Spleen (tissue), 11 donors: ENCODE measurements around the gene RNASE7. TPM values are rescaled to one million over a fixed set of nuclear protein-coding genes. Genes with fewer than 3 reads are reported as not detected.

ENCODE experiments used
- DNase-seq: peaks from one replicate; pipeline ENCODE4 v3.0.0-alpha.2; 2020
- H3K27ac ChIP-seq, 8 donors: fragments of 200-600 bp; sonication (generic) in 7 of 8; 1 replicate in 4 of 8; 2 replicates in 4 of 8; pipeline versions ENCODE4 v1.5.0 to v1.8.0; 2016 to 2021; ENCODE audit warnings: inconsistent platforms in 4 of 8, mild to moderate bottlenecking in 4 of 8, moderate library complexity in 1 of 8
- H3K27me3 ChIP-seq, 7 donors: fragments of 200-600 bp; sonication (generic) in 6 of 7; replicated peaks in 1 of 7; 1 replicate in 4 of 7; 2 replicates in 3 of 7; pipeline versions ENCODE4 v1.5.0 to v1.8.0; 2016 to 2021; ENCODE audit warnings: inconsistent platforms in 3 of 7, mild to moderate bottlenecking in 1 of 7
- H3K36me3 ChIP-seq, 6 donors: fragments of 200-600 bp; sonication (generic) in 5 of 6; 1 replicate in 4 of 6; 2 replicates in 2 of 6; pipeline versions ENCODE4 v1.5.0 to v1.8.0; 2016 to 2021; ENCODE audit warnings: inconsistent platforms in 2 of 6
- H3K4me1 ChIP-seq, 6 donors: fragments of 200-600 bp; sonication (generic) in 5 of 6; 1 replicate in 3 of 6; 2 replicates in 3 of 6; pipeline versions ENCODE4 v1.5.0 to v1.8.0; 2016 to 2021; ENCODE audit warnings: inconsistent platforms in 3 of 6
- H3K4me3 ChIP-seq, 8 donors: fragments of 200-600 bp; sonication (generic) in 7 of 8; 1 replicate in 4 of 8; 2 replicates in 4 of 8; pipeline versions ENCODE4 v1.5.0 to v1.8.0; 2016 to 2021; ENCODE audit warnings: inconsistent platforms in 4 of 8, mild to moderate bottlenecking in 4 of 8, moderate library complexity in 2 of 8
- H3K9me3 ChIP-seq, 8 donors: fragments of 200-600 bp; sonication (generic) in 7 of 8; 1 replicate in 4 of 8; 2 replicates in 4 of 8; pipeline versions ENCODE4 v1.5.0 to v1.8.0; 2016 to 2021; ENCODE audit warnings: inconsistent platforms in 4 of 8
- CTCF ChIP-seq, 11 experiments: fragments of 200-600 bp in 7 of 11; fragments of 450-650 bp in 4 of 11; sonication (generic) in 4 of 11; IDR thresholded peaks in 8 of 11; conservative IDR thresholded peaks in 3 of 11; 1 replicate in 7 of 11; 2 replicates in 4 of 11; pipeline versions ENCODE4 v1.4.0 to v1.8.0; 2016 to 2021; ENCODE audit warnings: antibody characterized with exemption in 11 of 11, inconsistent platforms in 4 of 11, mild to moderate bottlenecking in 1 of 11
- POLR2A ChIP-seq, 3 donors: fragments of 450-650 bp; IDR thresholded peaks; one replicate each; pipeline ENCODE4 v1.5.1; 2017; ENCODE audit warnings: antibody characterized with exemption in 3 of 3, mild to moderate bottlenecking in 1 of 3
- POLR2AphosphoS5 ChIP-seq, 3 donors: sonication (generic); formaldehyde crosslinking; IDR thresholded peaks; one replicate each; pipeline ENCODE4 v1.5.1; 2017; ENCODE audit warnings: antibody characterized with exemption in 3 of 3
- WGBS, 5 donors: extraction: QIAGEN DNeasy Blood & Tissue Kit in 3 of 5; methylation state at CpG; one replicate each; pipeline versions ENCODE4 v1.1.5 to v1.1.7; 2013 to 2018; 5-methylcytosine and 5-hydroxymethylcytosine counted together
- intact Hi-C: fragments of 100-400 bp; cut with DNase I; formaldehyde crosslinking; loops from one replicate; pipeline ENCODE4 v1.15.0; 2023; ENCODE audit warnings: low total_unique reads
- polyA plus RNA-seq, 3 donors: library from polyadenylated mRNA; stranded (reverse); fragments of 200-250 nt; gene quantifications; one replicate each; pipeline ENCODE4 v1.2.1, GENCODE V29; 2013
- total RNA-seq, 7 donors: library from RNA; depleted of rRNA in 3 of 7; stranded (reverse); fragments of >200 nt in 3 of 7; fragmentation: NEBNext Ultra II Directional in 4 of 7; extraction: Animal tissue kit (Norgen Biotek cat#: 25700) in 4 of 7; gene quantifications; one replicate each; pipeline versions ENCODE4 v1.1.0 to v1.2.1, GENCODE V29; 2016 to 2021
- donor health status: healthy with polysubstance abuse.
- donor health status: DM: no; HTN: no; CAD: no; lungs with moderate emphysema.
- donor health status: DM: no; HTN: no; CAD: no.
- donor health status: Bipolar disorder and iron deficiency.
- donor health status: healthy.
- donor health status: DM: no; HTN: no; CAD: no.
- donor health status: DM: yes; HTN: yes; CAD: no.

The RNASE7 gene
- total and polyA plus RNA-seq, 10 donors = not detected

- WGBS, 5 donors = 38 to 59% (median 53%) methylated on average over 3 of the region's 3 CpGs
- Histone ChIP-seq H3K36me3 (no peaks in the 10 kb centered on the region), H3K27ac (no peak overlapping the region), H3K27me3 (peaks cover 0 to 6% (median 0%) of the 10 kb centered on the region in 7 donors), H3K9me3 (no peaks in the 10 kb centered on the region), H3K4me1 (peaks cover 0 to 34% (median 13%) of the 10 kb centered on the region in 6 donors), H3K4me3 (no peak overlapping the region)
- TF ChIP-seq CTCF (IDR thresholded peaks at IDR 0.05 in 8 of 11, conservative IDR thresholded peaks at IDR 0.05 in 3 of 11) (no peak), POLR2A (IDR thresholded peaks at IDR 0.05) (no peak), POLR2AphosphoS5 (IDR thresholded peaks at IDR 0.05) (no peak)
- intact Hi-C loops = no loop called here
- no peak for DNase-seq
Observed at GRCh38 chr14:21050597-21050996, 8.4 kb downstream of the RNASE7 start.

- no peaks in the 10 kb centered on the region for H3K9me3 ChIP-seq
Observed at GRCh38 chr14:21053184-21054122, 11.3 kb downstream of the RNASE7 start.

GRCh38 chr14:21054123-21054767 is 12.1 kb downstream of the RNASE7 start:
- WGBS, 5 donors = 50 to 78% (median 69%) methylated on average over 3 of the region's 3 CpGs
- Histone ChIP-seq H3K9me3 (no peaks in the 10 kb centered on the region), H3K36me3 (no peaks in the 10 kb centered on the region), H3K4me3 (no peak overlapping the region), H3K4me1 (peaks cover 0 to 46% (median 22%) of the 10 kb centered on the region in 6 donors), H3K27ac (peak overlapping the region in 6 of 8 donors; percentile 33 to 67 (median 42)), H3K27me3 (peaks cover 0 to 6% (median 0%) of the 10 kb centered on the region in 7 donors)
- intact Hi-C loops = no loop called here
- TF ChIP-seq POLR2AphosphoS5 (IDR thresholded peaks at IDR 0.05) (no peak), CTCF (IDR thresholded peaks at IDR 0.05 in 8 of 11, conservative IDR thresholded peaks at IDR 0.05 in 3 of 11) (no peak), POLR2A (IDR thresholded peaks at IDR 0.05) (no peak)
- DNase-seq = no peak

More at GRCh38 chr14:21053184-21054122, 11.3 kb downstream of the RNASE7 start:
- intact Hi-C loops = no loop called here
- 81 to 90% (median 87%) methylated on average over 20 of the region's 20 CpGs for WGBS, 5 donors
- Histone ChIP-seq H3K27me3 (peaks cover 0 to 6% (median 0%) of the 10 kb centered on the region in 7 donors), H3K27ac (peak overlapping the region in 5 of 8 donors; percentile 35 to 67 (median 42)), H3K36me3 (no peaks in the 10 kb centered on the region), H3K4me3 (no peak overlapping the region), H3K4me1 (peaks cover 0 to 48% (median 22%) of the 10 kb centered on the region in 6 donors)
- TF ChIP-seq POLR2AphosphoS5 (IDR thresholded peaks at IDR 0.05) = no peak
- TF ChIP-seq CTCF (IDR thresholded peaks at IDR 0.05 in 8 of 11, conservative IDR thresholded peaks at IDR 0.05 in 3 of 11) = no peak
- TF ChIP-seq POLR2A (IDR thresholded peaks at IDR 0.05) = no peak
- DNase-seq = no peak

- H3K27ac ChIP-seq = peak overlapping the region in 5 of 8 donors; percentile 33 to 67 (median 50)
- H3K4me3 ChIP-seq = no peak overlapping the region
- 73 to 89% (median 84%) methylated on average over 4 of the region's 4 CpGs for WGBS, 5 donors
- no peaks in the 10 kb centered on the region for H3K36me3 ChIP-seq
- H3K27me3 ChIP-seq = peaks cover 0 to 4% (median 0%) of the 10 kb centered on the region in 7 donors
- TF ChIP-seq POLR2A (IDR thresholded peaks at IDR 0.05) (no peak), CTCF (IDR thresholded peaks at IDR 0.05 in 8 of 11, conservative IDR thresholded peaks at IDR 0.05 in 3 of 11) (no peak), POLR2AphosphoS5 (IDR thresholded peaks at IDR 0.05) (no peak)
- intact Hi-C loops = no loop called here
- DNase-seq = no peak
- no peaks in the 10 kb centered on the region for H3K9me3 ChIP-seq
- H3K4me1 ChIP-seq = peaks cover 0 to 46% (median 22%) of the 10 kb centered on the region in 6 donors
Observed at GRCh38 chr14:21054768-21055145, 12.6 kb downstream of the RNASE7 start.
